K562 (cell line): ENCODE measurements around the gene COX10.

Source experiments
- ATF6 ChIP-seq: sonication (generic); formaldehyde crosslinking; IDR thresholded peaks from 2 replicates; pipeline ENCODE4 v1.4.0; 2020; ENCODE audit warnings: mild to moderate bottlenecking, missing genetic modification reagents
- CTCF ChIP-seq, 3 experiments: IDR thresholded peaks in 2 of 3; conservative IDR thresholded peaks in 1 of 3; 2 replicates each; pipeline ENCODE4 v1.5.1; 2011 to 2012; ENCODE audit warnings: low read length in 3 of 3, mild to moderate bottlenecking in 3 of 3, control low read depth in 2 of 3, improper control_type of control experiment in 1 of 3, inconsistent platforms in 1 of 3, low read depth in 1 of 3, mixed read lengths in 1 of 3, moderate library complexity in 1 of 3; ENCODE audit not compliant: insufficient read depth in 2 of 3
- FOXJ3 ChIP-seq: sonication (generic); formaldehyde crosslinking; IDR thresholded peaks from 2 replicates; pipeline ENCODE4 v1.4.0; 2020; ENCODE audit warnings: mild to moderate bottlenecking, missing genetic modification reagents
- HINFP ChIP-seq: fragments of 450-650 bp; conservative IDR thresholded peaks from 2 replicates; pipeline ENCODE4 v1.6.1; 2016; ENCODE audit warnings: missing genetic modification characterization, low read depth, mild to moderate bottlenecking, control low read depth, missing compliant biosample characterization
- MAFK ChIP-seq: IDR thresholded peaks from 2 replicates; pipeline ENCODE4 v1.6.1; 2011; ENCODE audit warnings: low read length, improper control_type of control experiment
- NCOA2 ChIP-seq, 2 experiments: fragments of 450-650 bp; IDR thresholded peaks; 2 replicates each; pipeline ENCODE4 v1.6.1; 2018; ENCODE audit warnings: mild to moderate bottlenecking in 2 of 2, moderate library complexity in 1 of 2; ENCODE audit not compliant: partially characterized antibody in 2 of 2
- POLR2AphosphoS2 ChIP-seq: IDR thresholded peaks from 2 replicates; pipeline ENCODE4 v1.6.1; 2012; ENCODE audit warnings: low read length, improper control_type of control experiment
- ZBTB34 ChIP-seq: fragments of 250-450 bp; sonication (Bioruptor Pico); IDR thresholded peaks from 2 replicates; pipeline ENCODE4 v1.8.0; 2021; ENCODE audit warnings: mild to moderate bottlenecking, moderate library complexity
- ZFX ChIP-seq: sonication (generic); formaldehyde crosslinking; IDR thresholded peaks from 2 replicates; pipeline ENCODE4 v1.8.0; 2022; ENCODE audit warnings: mild to moderate bottlenecking, missing genetic modification reagents, moderate library complexity

- no peak for TF ChIP-seq NCOA2 (IDR thresholded peaks at IDR 0.05; ENCODE audit: partially characterized antibody in 2 of 2)
- TF ChIP-seq FOXJ3 (CRISPR knock-in tag), result no peak
- no peak for TF ChIP-seq ZFX
- TF ChIP-seq POLR2AphosphoS2, result no peak
- TF ChIP-seq CTCF (IDR thresholded peaks at IDR 0.05 in 2 of 3, conservative IDR thresholded peaks at IDR 0.05 in 1 of 3; ENCODE audit: insufficient read depth in 2 of 3, low read depth in 1 of 3, low read length in 3 of 3), result no peak
- TF ChIP-seq MAFK, result no peak
- no peak for TF ChIP-seq ATF6 (CRISPR knock-in tag)
- TF ChIP-seq ZBTB34 (CRISPR knock-in tag), result no peak
- no peak for TF ChIP-seq HINFP (tag)
Measured at GRCh38 chr17:14092808-14093207, 23.5 kb downstream of the COX10 start.
